Progenitor cell of endocrine pancreas (in vitro differentiated cells): Measurements from ENCODE around the gene SFXN3. TPM values are rescaled to one million over a fixed set of nuclear protein-coding genes. Genes with fewer than 3 reads are reported as not detected.

Source experiments
- DNase-seq: peaks from one replicate; pipeline ENCODE4 v3.0.0; 2021; ENCODE audit warnings: low spot score; ENCODE audit not compliant: unreplicated experiment
- H3K27ac Mint-ChIP-seq: 2 replicates; pipeline ENCODE4 v1.8.0; 2021; ENCODE audit warnings: mild to moderate bottlenecking, moderate library complexity, mixed read lengths
- H3K27me3 Mint-ChIP-seq: 2 replicates; pipeline ENCODE4 v1.8.0; 2021; ENCODE audit warnings: mixed read lengths
- H3K36me3 Mint-ChIP-seq: 2 replicates; pipeline ENCODE4 v1.8.0; 2022; ENCODE audit warnings: mixed read lengths; ENCODE audit not compliant: insufficient read depth
- H3K4me1 Mint-ChIP-seq: 2 replicates; pipeline ENCODE4 v1.8.0; 2021; ENCODE audit warnings: low read depth, mixed read lengths
- H3K4me3 Mint-ChIP-seq: 2 replicates; pipeline ENCODE4 v1.8.0; 2021; ENCODE audit warnings: low read depth, mild to moderate bottlenecking, moderate library complexity, mixed read lengths
- H3K9me3 Mint-ChIP-seq: 2 replicates; pipeline ENCODE4 v1.8.0; 2021; ENCODE audit warnings: low read depth, mixed read lengths
- total RNA-seq: library from RNA; stranded (reverse); gene quantifications from 2 replicates; pipeline ENCODE4 v1.2.1, GENCODE V29; 2021
- TF ChIP-seq, protein P1 (sequence below): fragments of 200-600 bp; sonication (generic); IDR thresholded peaks from one replicate; pipeline ENCODE4 v1.5.0; 2021; ENCODE audit warnings: antibody characterized with exemption, mild to moderate bottlenecking; ENCODE audit not compliant: unreplicated experiment

SFXN3 gene
- total RNA-seq, 1 donor from 2014 or later = 6.1 TPM

DNA sequence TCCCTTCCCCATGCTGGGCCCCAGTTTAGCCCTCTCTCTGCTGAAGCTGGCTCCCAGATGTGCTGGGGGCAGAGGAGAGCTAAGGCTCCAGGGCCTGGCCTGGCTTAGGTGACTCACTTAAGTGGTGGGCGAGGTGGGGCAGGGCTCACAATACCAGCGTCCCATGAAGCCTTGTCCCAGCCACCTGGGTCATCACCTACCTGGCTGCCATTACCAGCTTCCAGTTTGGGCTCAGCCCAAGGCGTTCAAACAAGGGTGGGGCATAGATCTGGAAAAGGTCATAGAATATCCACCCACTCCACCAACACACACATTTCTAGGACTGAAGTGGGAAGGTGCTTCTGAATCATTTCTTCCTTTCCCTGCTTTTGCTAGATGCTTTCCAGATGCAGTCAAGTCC lies 39.1 kb downstream of the SFXN3 start:
- Mint-ChIP-seq H3K27ac (no peak overlapping the region), H3K4me3 (no peak overlapping the region), H3K9me3 (no peaks in the 10 kb centered on the region), H3K27me3 (peaks cover 66% of the 10 kb centered on the region), H3K4me1 (peaks cover 2% of the 10 kb centered on the region), H3K36me3 (no peaks in the 10 kb centered on the region)
- TF ChIP-seq, protein P1, sequence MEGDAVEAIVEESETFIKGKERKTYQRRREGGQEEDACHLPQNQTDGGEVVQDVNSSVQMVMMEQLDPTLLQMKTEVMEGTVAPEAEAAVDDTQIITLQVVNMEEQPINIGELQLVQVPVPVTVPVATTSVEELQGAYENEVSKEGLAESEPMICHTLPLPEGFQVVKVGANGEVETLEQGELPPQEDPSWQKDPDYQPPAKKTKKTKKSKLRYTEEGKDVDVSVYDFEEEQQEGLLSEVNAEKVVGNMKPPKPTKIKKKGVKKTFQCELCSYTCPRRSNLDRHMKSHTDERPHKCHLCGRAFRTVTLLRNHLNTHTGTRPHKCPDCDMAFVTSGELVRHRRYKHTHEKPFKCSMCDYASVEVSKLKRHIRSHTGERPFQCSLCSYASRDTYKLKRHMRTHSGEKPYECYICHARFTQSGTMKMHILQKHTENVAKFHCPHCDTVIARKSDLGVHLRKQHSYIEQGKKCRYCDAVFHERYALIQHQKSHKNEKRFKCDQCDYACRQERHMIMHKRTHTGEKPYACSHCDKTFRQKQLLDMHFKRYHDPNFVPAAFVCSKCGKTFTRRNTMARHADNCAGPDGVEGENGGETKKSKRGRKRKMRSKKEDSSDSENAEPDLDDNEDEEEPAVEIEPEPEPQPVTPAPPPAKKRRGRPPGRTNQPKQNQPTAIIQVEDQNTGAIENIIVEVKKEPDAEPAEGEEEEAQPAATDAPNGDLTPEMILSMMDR = no peak
- DNase-seq = no peak

DNA sequence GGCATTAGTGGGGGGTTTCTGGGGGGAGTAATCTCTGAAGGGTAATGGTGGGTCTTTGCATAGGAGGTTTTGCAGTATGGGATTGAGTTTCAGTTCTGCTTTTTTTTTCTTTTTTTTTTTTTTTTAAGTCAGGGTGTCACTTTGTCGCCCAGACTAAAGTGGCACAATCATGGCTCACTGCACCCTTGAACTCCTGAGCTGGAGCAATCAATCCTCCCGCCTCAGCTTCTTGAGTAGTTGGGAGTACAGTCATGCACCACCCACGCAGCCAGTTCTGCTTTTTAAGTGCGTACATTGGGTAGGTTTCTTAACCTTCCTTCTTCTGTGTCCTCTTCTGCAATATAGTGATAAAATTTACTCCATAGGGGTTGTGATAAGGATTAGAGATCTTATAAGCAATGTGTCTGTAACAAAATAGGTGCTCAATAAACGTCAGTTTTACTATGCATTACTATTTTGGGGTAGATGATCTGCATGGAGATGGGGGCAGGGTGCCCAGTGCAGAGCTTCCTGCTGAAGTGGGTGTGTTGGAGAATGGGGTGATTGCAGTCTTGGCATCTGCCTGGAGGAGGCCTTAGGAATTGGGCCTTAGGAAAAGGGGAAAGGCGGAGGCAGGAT lies 40.3 kb downstream of the SFXN3 start:
- Mint-ChIP-seq H3K36me3 (no peaks in the 10 kb centered on the region), H3K27me3 (peaks cover 66% of the 10 kb centered on the region), H3K4me1 (no peaks in the 10 kb centered on the region), H3K27ac (no peak overlapping the region), H3K4me3 (no peak overlapping the region), H3K9me3 (no peaks in the 10 kb centered on the region)
- DNase-seq = no peak
- TF ChIP-seq, protein P1 = no peak

DNA sequence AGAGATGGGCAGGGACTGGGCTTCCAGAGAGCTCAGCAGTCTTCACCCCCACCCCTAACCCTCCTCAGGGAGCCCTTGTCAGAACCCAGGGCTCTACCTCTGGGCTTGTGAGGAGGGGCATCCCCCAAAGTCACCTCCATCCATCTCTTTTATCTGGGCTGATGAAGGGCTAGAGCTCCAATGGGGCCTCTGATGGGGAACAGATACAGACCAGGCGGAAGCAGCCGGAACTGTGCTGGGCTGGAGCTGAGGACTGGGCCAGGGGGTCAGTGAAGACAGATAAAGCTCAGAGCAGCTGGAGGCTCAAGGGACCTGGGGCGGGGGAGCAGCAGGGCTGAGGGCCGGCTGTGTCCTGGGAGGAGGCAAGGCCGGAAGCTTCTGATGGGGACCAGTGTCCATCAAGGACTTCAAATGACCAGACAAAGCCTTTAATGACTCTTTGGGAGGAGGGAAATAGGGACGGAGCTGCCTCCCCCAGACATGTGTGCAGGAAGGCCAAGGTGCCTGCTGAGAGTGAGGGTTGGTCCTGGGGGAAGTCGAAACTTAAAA lies 40.9 kb downstream of the SFXN3 start:
- Mint-ChIP-seq H3K27ac (no peak overlapping the region), H3K4me3 (no peak overlapping the region), H3K9me3 (no peaks in the 10 kb centered on the region), H3K36me3 (no peaks in the 10 kb centered on the region), H3K4me1 (no peaks in the 10 kb centered on the region), H3K27me3 (peaks cover 67% of the 10 kb centered on the region)
- TF ChIP-seq, protein P1 = no peak
- no peak for DNase-seq

DNA sequence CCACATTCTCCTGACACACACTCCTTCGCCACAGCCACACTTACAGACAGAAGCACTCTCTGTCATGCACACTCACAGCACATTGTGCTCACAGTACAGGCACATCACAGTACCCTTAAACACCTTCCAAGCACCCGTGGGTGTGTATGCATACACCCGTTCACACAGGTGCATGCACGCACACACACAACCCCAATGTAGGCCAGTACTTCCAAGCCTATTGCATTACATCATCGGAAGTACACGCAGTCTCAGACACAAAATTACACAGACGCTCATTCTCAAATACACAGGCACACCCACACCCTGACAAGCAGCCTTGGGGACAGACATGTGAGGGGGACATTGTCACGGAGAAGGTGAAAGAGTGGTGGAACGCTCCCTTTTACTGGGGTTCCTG lies 41.9 kb downstream of the SFXN3 start:
- TF ChIP-seq, protein P1 = no peak
- peaks cover 61% of the 10 kb centered on the region for H3K27me3 Mint-ChIP-seq
- H3K4me1 Mint-ChIP-seq = no peaks in the 10 kb centered on the region
- H3K4me3 Mint-ChIP-seq = no peak overlapping the region
- no peaks in the 10 kb centered on the region for H3K9me3 Mint-ChIP-seq
- H3K36me3 Mint-ChIP-seq = no peaks in the 10 kb centered on the region
- H3K27ac Mint-ChIP-seq = no peak overlapping the region
- DNase-seq = no peak

DNA sequence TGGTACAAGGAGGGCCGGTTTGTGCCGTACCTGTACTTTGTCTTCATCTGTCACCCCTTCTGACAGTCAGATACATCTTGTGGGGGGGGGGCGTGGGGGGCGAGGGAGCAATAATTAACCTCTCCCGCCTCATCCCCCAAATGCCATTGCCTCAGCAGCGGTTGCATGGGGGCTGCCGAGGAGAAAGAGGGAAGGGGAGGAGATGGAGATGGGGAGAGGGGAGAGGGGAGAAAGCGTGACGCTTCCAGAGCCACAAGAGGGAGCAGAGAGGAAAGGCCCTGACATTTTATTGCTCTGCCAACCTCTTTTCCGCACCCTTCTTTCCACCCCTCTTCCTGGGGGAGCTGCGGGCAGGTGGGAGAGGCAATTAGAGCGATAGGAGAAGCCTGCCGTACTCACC lies 42.6 kb downstream of the SFXN3 start:
- no peak overlapping the region for H3K4me3 Mint-ChIP-seq
- no peak for DNase-seq
- no peak overlapping the region for H3K27ac Mint-ChIP-seq
- peaks cover 66% of the 10 kb centered on the region for H3K27me3 Mint-ChIP-seq
- H3K9me3 Mint-ChIP-seq = no peaks in the 10 kb centered on the region
- TF ChIP-seq, protein P1 = no peak
- no peaks in the 10 kb centered on the region for H3K36me3 Mint-ChIP-seq
- no peaks in the 10 kb centered on the region for H3K4me1 Mint-ChIP-seq
